ENCODE data around the gene PTPRD.

The PTPRD gene

GRCh38 chr9:8651070-8651845 lies 1961.5 kb downstream of the PTPRD start:
- H3K4me3 ChIP-seq (ENCODE audit: low read length) = no peak overlapping the region
- no peak for TF ChIP-seq CTCF (IDR thresholded peaks at IDR 0.05; ENCODE audit: insufficient read depth, low read depth, low read length, missing control alignments)
- no peak for DNase-seq (ENCODE audit: low read depth)

GRCh38 chr9:8649807-8650206 lies 1963.0 kb downstream of the PTPRD start:
- TF ChIP-seq CTCF (IDR thresholded peaks at IDR 0.05; ENCODE audit: insufficient read depth, low read depth, low read length, missing control alignments) = no peak
- H3K4me3 ChIP-seq (ENCODE audit: low read length) = no peak overlapping the region
- DNase-seq (ENCODE audit: low read depth) = no peak

GRCh38 chr9:8649160-8649559 lies 1963.6 kb downstream of the PTPRD start:
- no peak for TF ChIP-seq CTCF (IDR thresholded peaks at IDR 0.05; ENCODE audit: insufficient read depth, low read depth, low read length, missing control alignments)
- H3K4me3 ChIP-seq (ENCODE audit: low read length) = no peak overlapping the region
- no peak for DNase-seq (ENCODE audit: low read depth)

GRCh38 chr9:8648271-8648845 lies 1964.4 kb downstream of the PTPRD start:
- no peak for TF ChIP-seq CTCF (IDR thresholded peaks at IDR 0.05; ENCODE audit: insufficient read depth, low read depth, low read length, missing control alignments)
- DNase-seq (ENCODE audit: low read depth) = no peak
- H3K4me3 ChIP-seq (ENCODE audit: low read length) = no peak overlapping the region

GRCh38 chr9:8647824-8648223 lies 1965.0 kb downstream of the PTPRD start:
- H3K4me3 ChIP-seq (ENCODE audit: low read length) = no peak overlapping the region
- no peak for DNase-seq (ENCODE audit: low read depth)
- no peak for TF ChIP-seq CTCF (IDR thresholded peaks at IDR 0.05; ENCODE audit: insufficient read depth, low read depth, low read length, missing control alignments)

- no peak for DNase-seq (ENCODE audit: low read depth)
- no peak for TF ChIP-seq CTCF (IDR thresholded peaks at IDR 0.05; ENCODE audit: insufficient read depth, low read depth, low read length, missing control alignments)
These were observed 1968.2 kb downstream of the PTPRD start for GRCh38 chr9:8644571-8644970.

GRCh38 chr9:8643896-8644295 lies 1968.9 kb downstream of the PTPRD start:
- TF ChIP-seq CTCF (IDR thresholded peaks at IDR 0.05; ENCODE audit: insufficient read depth, low read depth, low read length, missing control alignments) = no peak
- DNase-seq (ENCODE audit: low read depth) = no peak
- no peak overlapping the region for H3K4me3 ChIP-seq (ENCODE audit: low read length)

More at GRCh38 chr9:8644571-8644970, 1968.2 kb downstream of the PTPRD start:
- no peak overlapping the region for H3K4me3 ChIP-seq (ENCODE audit: low read length)

Data from epithelial cell of esophagus (primary cell).